H9 (cell line): ENCODE results near the gene NRXN3. TPM values are rescaled to one million over a fixed set of nuclear protein-coding genes. Genes with fewer than 3 reads are reported as not detected.

Experiments used
- DNase-seq: peaks from one replicate; pipeline ENCODE4 v3.0.0-alpha.2; 2017
- H2AFZ ChIP-seq: one replicate; pipeline ENCODE4 v1.6.1; 2013; ENCODE audit warnings: mild to moderate bottlenecking, low read length, control low read depth, moderate library complexity
- H2AK5ac ChIP-seq: 2 replicates; pipeline ENCODE4 v1.6.1; 2013; ENCODE audit warnings: low read length, control low read depth, mixed read lengths; ENCODE audit not compliant: insufficient read length
- H2BK120ac ChIP-seq: one replicate; pipeline ENCODE4 v1.6.1; 2013; ENCODE audit warnings: low read depth, mild to moderate bottlenecking, low read length, control low read depth, inconsistent platforms; ENCODE audit not compliant: poor library complexity, severe bottlenecking
- H2BK12ac ChIP-seq: 2 replicates; pipeline ENCODE4 v1.6.1; 2013; ENCODE audit warnings: low read length, control low read depth, mixed read lengths, low read depth; ENCODE audit not compliant: insufficient read length
- H2BK15ac ChIP-seq: 2 replicates; pipeline ENCODE4 v1.6.1; 2013; ENCODE audit warnings: low read depth, low read length, control low read depth
- H2BK20ac ChIP-seq: one replicate; pipeline ENCODE4 v1.6.1; 2013; ENCODE audit warnings: low read depth, mild to moderate bottlenecking, low read length, control low read depth, inconsistent platforms; ENCODE audit not compliant: poor library complexity, severe bottlenecking
- H2BK5ac ChIP-seq: 2 replicates; pipeline ENCODE4 v1.6.1; 2013; ENCODE audit warnings: low read length, control low read depth, mixed read lengths; ENCODE audit not compliant: insufficient read length
- H3K14ac ChIP-seq: 2 replicates; pipeline ENCODE4 v1.6.1; 2013; ENCODE audit warnings: low read length, control low read depth; ENCODE audit not compliant: insufficient read depth
- H3K18ac ChIP-seq: 2 replicates; pipeline ENCODE4 v1.6.1; 2013; ENCODE audit warnings: low read depth, mild to moderate bottlenecking, mixed read lengths, low read length, control low read depth; ENCODE audit not compliant: insufficient read length
- H3K23ac ChIP-seq: 2 replicates; pipeline ENCODE4 v1.6.1; 2013; ENCODE audit warnings: low read length, control low read depth, mixed read lengths, low read depth; ENCODE audit not compliant: insufficient read length
- H3K23me2 ChIP-seq: 2 replicates; pipeline ENCODE4 v1.6.1; 2013; ENCODE audit warnings: low read depth, mild to moderate bottlenecking, mixed read lengths, low read length, control low read depth; ENCODE audit not compliant: insufficient read length, poor library complexity, severe bottlenecking
- H3K27ac ChIP-seq: 2 replicates; pipeline ENCODE4 v1.5.1; 2013; ENCODE audit warnings: low read length, control low read depth, mixed read lengths, low read depth; ENCODE audit not compliant: insufficient read length
- H3K27me3 ChIP-seq: 2 replicates; pipeline ENCODE4 v1.6.1; 2013; ENCODE audit warnings: low read length, control low read depth, inconsistent platforms; ENCODE audit not compliant: insufficient read depth
- H3K4ac ChIP-seq: 2 replicates; pipeline ENCODE4 v1.6.1; 2013; ENCODE audit warnings: low read depth, mild to moderate bottlenecking, control low read depth, inconsistent platforms, low read length, moderate library complexity
- H3K4me1 ChIP-seq: 2 replicates; pipeline ENCODE4 v1.6.1; 2013; ENCODE audit warnings: low read length, control low read depth, inconsistent platforms; ENCODE audit not compliant: insufficient read depth
- H3K4me2 ChIP-seq: 2 replicates; pipeline ENCODE4 v1.6.1; 2013; ENCODE audit warnings: low read length, control low read depth, mixed read lengths; ENCODE audit not compliant: insufficient read length, insufficient read depth
- H3K56ac ChIP-seq: 2 replicates; pipeline ENCODE4 v1.6.1; 2013; ENCODE audit warnings: low read depth, mild to moderate bottlenecking, mixed read lengths, low read length, control low read depth; ENCODE audit not compliant: insufficient read length
- H3K79me1 ChIP-seq: 2 replicates; pipeline ENCODE4 v1.6.1; 2013; ENCODE audit warnings: low read depth, mild to moderate bottlenecking, moderate library complexity, low read length, control low read depth, inconsistent platforms; ENCODE audit not compliant: insufficient read depth, poor library complexity, severe bottlenecking
- H3K79me2 ChIP-seq: 2 replicates; pipeline ENCODE4 v1.6.1; 2013; ENCODE audit warnings: low read length, control low read depth, inconsistent platforms; ENCODE audit not compliant: insufficient read depth
- H3K9ac ChIP-seq: 2 replicates; pipeline ENCODE4 v1.6.1; 2013; ENCODE audit warnings: low read length, control low read depth, mixed read lengths; ENCODE audit not compliant: insufficient read length; ENCODE audit errors: extremely low read depth
- H3K9me3 ChIP-seq: one replicate; pipeline ENCODE4 v1.6.1; 2013; ENCODE audit warnings: low read depth, low read length, inconsistent platforms; ENCODE audit not compliant: control insufficient read depth
- H3T11ph ChIP-seq: one replicate; pipeline ENCODE4 v1.6.1; 2013; ENCODE audit warnings: mild to moderate bottlenecking, low read length, control low read depth, inconsistent platforms
- H4K20me1 ChIP-seq: one replicate; pipeline ENCODE4 v1.6.1; 2013; ENCODE audit not compliant: control insufficient read depth, insufficient read length, insufficient read depth
- H4K5ac ChIP-seq: 2 replicates; pipeline ENCODE4 v1.6.1; 2013; ENCODE audit warnings: low read depth, mild to moderate bottlenecking, mixed read lengths, low read length, control low read depth; ENCODE audit not compliant: insufficient read length
- H4K8ac ChIP-seq: replicated peaks from 2 replicates; pipeline ENCODE4 v1.6.1; 2013; ENCODE audit warnings: low read length, control low read depth, mixed read lengths, low read depth; ENCODE audit not compliant: insufficient read length
- H4K91ac ChIP-seq: 2 replicates; pipeline ENCODE4 v1.6.1; 2013; ENCODE audit warnings: low read depth, mild to moderate bottlenecking, moderate library complexity, mixed read lengths, low read length, control low read depth; ENCODE audit not compliant: insufficient read length
- H3K27ac Mint-ChIP-seq, 3 experiments: 2 replicates in 2 of 3; 3 replicates in 1 of 3; pipeline ENCODE4 v1.8.0; 2020 to 2021; ENCODE audit warnings: mixed read lengths in 3 of 3, mild to moderate bottlenecking in 1 of 3, moderate library complexity in 1 of 3
- H3K27me3 Mint-ChIP-seq: 2 replicates; pipeline ENCODE4 v1.8.0; 2021; ENCODE audit warnings: low read depth, mild to moderate bottlenecking, moderate library complexity, mixed read lengths
- H3K36me3 Mint-ChIP-seq, 3 experiments: 2 replicates in 2 of 3; 3 replicates in 1 of 3; pipeline ENCODE4 v1.8.0; 2020 to 2021; ENCODE audit warnings: low read depth in 3 of 3, mixed read lengths in 3 of 3; ENCODE audit not compliant: insufficient read depth in 1 of 3
- H3K4me1 Mint-ChIP-seq, 2 experiments: 2 replicates each; pipeline ENCODE4 v1.8.0; 2020; ENCODE audit warnings: mixed read lengths in 2 of 2
- H3K4me3 Mint-ChIP-seq, 2 experiments: 2 replicates in 1 of 2; 3 replicates in 1 of 2; pipeline ENCODE4 v1.8.0; 2020 to 2021; ENCODE audit warnings: mild to moderate bottlenecking in 2 of 2, mixed read lengths in 2 of 2, moderate library complexity in 1 of 2
- H3K9me3 Mint-ChIP-seq, 2 experiments: 2 replicates in 1 of 2; 3 replicates in 1 of 2; pipeline ENCODE4 v1.8.0; 2020; ENCODE audit warnings: mild to moderate bottlenecking in 2 of 2, mixed read lengths in 2 of 2, moderate library complexity in 1 of 2
- WGBS: extraction: QIAGEN DNeasy Blood & Tissue Kit; methylation state at CpG from one replicate; pipeline ENCODE4 v1.1.7; 2013; ENCODE audit warnings: missing lambda C conversion rate, low lambda C conversion rate, mixed read lengths; ENCODE audit not compliant: insufficient read length; ENCODE audit errors: extremely low coverage; 5-methylcytosine and 5-hydroxymethylcytosine counted together
- total RNA-seq: library from RNA; stranded (reverse); gene quantifications from 2 replicates; pipeline ENCODE4 v1.2.1, GENCODE V29; 2021
- TF ChIP-seq, protein P1 (sequence below): fragments of 200-600 bp; sonication (generic); conservative IDR thresholded peaks from 3 replicates; pipeline ENCODE4 v1.8.0; 2021; ENCODE audit warnings: antibody characterized with exemption, mild to moderate bottlenecking

NRXN3 gene
- total RNA-seq, 1 experiment from 2014 or later, result 1.8 TPM

DNA sequence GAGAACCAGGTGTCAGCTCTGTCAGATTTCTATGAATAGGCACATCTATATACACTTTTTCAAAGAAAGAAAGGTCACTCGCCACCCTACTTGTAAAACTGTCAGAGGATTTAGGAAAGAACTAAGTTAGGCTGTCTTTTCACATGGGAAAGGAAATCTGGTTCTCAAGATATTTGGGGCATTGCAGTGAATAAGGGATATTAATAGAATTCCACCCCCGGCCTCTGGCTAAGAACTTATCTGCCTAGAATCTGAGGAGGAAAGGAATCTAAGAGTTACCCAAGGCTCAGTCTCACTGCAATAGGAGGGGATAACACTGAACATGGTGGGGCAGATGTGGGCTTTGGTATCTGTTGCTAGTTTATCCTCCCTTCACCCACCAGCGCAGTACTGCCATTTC, 677.6 kb downstream of the NRXN3 start:
- no peak overlapping the region for H3T11ph ChIP-seq
- H3K4me3 Mint-ChIP-seq, result no peak overlapping the region
- H2AK5ac ChIP-seq, result no peak overlapping the region
- H3K79me1 ChIP-seq, result no peaks in the 10 kb centered on the region
- no peak overlapping the region for H2BK12ac ChIP-seq
- no peak overlapping the region for H3K4ac ChIP-seq
- no CpG with 5 or more reads among the region's 3 CpGs for WGBS
- no peak overlapping the region for H3K9ac ChIP-seq
- peaks cover 4 to 8% of the 10 kb centered on the region in 2 experiments; a peak in 3 of 5 replicates for H3K9me3 Mint-ChIP-seq
- H3K27me3 ChIP-seq, result no peaks in the 10 kb centered on the region
- H3K27ac ChIP-seq, result no peak overlapping the region
- H2BK5ac ChIP-seq, result no peak overlapping the region
- H3K23ac ChIP-seq, result no peak overlapping the region
- H4K5ac ChIP-seq, result no peak overlapping the region
- peaks cover 1 to 8% (median 4%) of the 10 kb centered on the region in 3 experiments for H3K36me3 Mint-ChIP-seq
- peaks cover 41 to 50% of the 10 kb centered on the region in 2 experiments for H3K4me1 Mint-ChIP-seq
- H3K4me2 ChIP-seq, result no peak overlapping the region
- no peaks in the 10 kb centered on the region; the same call in 1 of the 2 replicates for H3K4me1 ChIP-seq
- no peak overlapping the region for H2BK15ac ChIP-seq
- no peaks in the 10 kb centered on the region for H3K79me2 ChIP-seq
- H4K8ac ChIP-seq, result no peak overlapping the region
- H3K56ac ChIP-seq, result no peak overlapping the region
- H2BK20ac ChIP-seq, result no peak overlapping the region
- no peaks in the 10 kb centered on the region for H4K20me1 ChIP-seq
- H2BK120ac ChIP-seq, result no peak overlapping the region
- H4K91ac ChIP-seq, result no peak overlapping the region
- no peak overlapping the region; a peak in 1 of 7 replicates for H3K27ac Mint-ChIP-seq
- DNase-seq, result no peak
- TF ChIP-seq, protein P1, sequence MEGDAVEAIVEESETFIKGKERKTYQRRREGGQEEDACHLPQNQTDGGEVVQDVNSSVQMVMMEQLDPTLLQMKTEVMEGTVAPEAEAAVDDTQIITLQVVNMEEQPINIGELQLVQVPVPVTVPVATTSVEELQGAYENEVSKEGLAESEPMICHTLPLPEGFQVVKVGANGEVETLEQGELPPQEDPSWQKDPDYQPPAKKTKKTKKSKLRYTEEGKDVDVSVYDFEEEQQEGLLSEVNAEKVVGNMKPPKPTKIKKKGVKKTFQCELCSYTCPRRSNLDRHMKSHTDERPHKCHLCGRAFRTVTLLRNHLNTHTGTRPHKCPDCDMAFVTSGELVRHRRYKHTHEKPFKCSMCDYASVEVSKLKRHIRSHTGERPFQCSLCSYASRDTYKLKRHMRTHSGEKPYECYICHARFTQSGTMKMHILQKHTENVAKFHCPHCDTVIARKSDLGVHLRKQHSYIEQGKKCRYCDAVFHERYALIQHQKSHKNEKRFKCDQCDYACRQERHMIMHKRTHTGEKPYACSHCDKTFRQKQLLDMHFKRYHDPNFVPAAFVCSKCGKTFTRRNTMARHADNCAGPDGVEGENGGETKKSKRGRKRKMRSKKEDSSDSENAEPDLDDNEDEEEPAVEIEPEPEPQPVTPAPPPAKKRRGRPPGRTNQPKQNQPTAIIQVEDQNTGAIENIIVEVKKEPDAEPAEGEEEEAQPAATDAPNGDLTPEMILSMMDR, result no peak
- H3K9me3 ChIP-seq, result no peaks in the 10 kb centered on the region
- no peaks in the 10 kb centered on the region for H3K23me2 ChIP-seq
- no peak overlapping the region for H3K18ac ChIP-seq
- H3K27me3 Mint-ChIP-seq, result no peaks in the 10 kb centered on the region
- no peak overlapping the region for H3K14ac ChIP-seq
- H2AFZ ChIP-seq, result no peak overlapping the region
